Panc1 (cell line): ENCODE results near the gene CYS1. TPM values are rescaled to one million over a fixed set of nuclear protein-coding genes. Genes with fewer than 3 reads are reported as not detected.

Experiments used
- ATAC-seq: fragments of 200-7000 bp; cut with Tn5 transposase; 2 replicates; pipeline ENCODE4 v1.9.1; 2020; ENCODE audit warnings: mild to moderate bottlenecking, moderate library complexity
- BruUV-seq: library from RNA; stranded (reverse); fragments of 400-500 nt; replicated peaks from 2 replicates; lab custom pipeline; 2021; lab: Mats Ljungman, UMichigan
- CTCF ChIA-PET: fragments of 300-600 bp; sonication (Branson Sonifier 250); formaldehyde crosslinking; loops from one replicate; lab custom pipeline; 2022; ENCODE audit warnings: antibody characterized with exemption; lab: Charles Lee
- POLR2A ChIA-PET: fragments of 300-600 bp; sonication (Branson Sonifier 250); formaldehyde crosslinking; loops from one replicate; lab custom pipeline; 2022; ENCODE audit warnings: antibody characterized with exemption; lab: Charles Lee
- DNase-seq: peaks from one replicate; pipeline ENCODE4 v3.0.0-alpha.2; 2010; ENCODE audit warnings: low read depth, low spot score
- H3K27ac ChIP-seq: 2 replicates; pipeline ENCODE4 v1.5.1; 2011; ENCODE audit warnings: mild to moderate bottlenecking, low read length, inconsistent platforms
- H3K27me3 ChIP-seq: fragments of 200-500 bp; sonication (Bioruptor generic); 2 replicates; pipeline ENCODE4 v1.6.0; 2014; ENCODE audit warnings: low read length, inconsistent platforms; ENCODE audit not compliant: control insufficient read depth, insufficient read depth
- H3K36me3 ChIP-seq: fragments of 200-500 bp; sonication (Bioruptor generic); 2 replicates; pipeline ENCODE4 v1.5.1; 2014; ENCODE audit warnings: inconsistent platforms, mild to moderate bottlenecking, low read length, moderate library complexity; ENCODE audit not compliant: control insufficient read depth, insufficient read depth
- H3K4me1 ChIP-seq: 2 replicates; pipeline ENCODE4 v1.5.1; 2011; ENCODE audit warnings: inconsistent platforms, mild to moderate bottlenecking, low read length, moderate library complexity; ENCODE audit not compliant: control insufficient read depth, insufficient read depth
- H3K4me3 ChIP-seq, 2 experiments: 2 replicates each; pipeline ENCODE4 v1.5.1; 2011 to 2012; ENCODE audit warnings: low read depth in 2 of 2, low read length in 2 of 2, mild to moderate bottlenecking in 2 of 2, inconsistent platforms in 1 of 2, moderate library complexity in 1 of 2
- H3K9me3 ChIP-seq: fragments of 200-500 bp; sonication (Bioruptor generic); 2 replicates; pipeline ENCODE4 v1.5.1; 2014; ENCODE audit warnings: low read depth, mild to moderate bottlenecking, inconsistent platforms, low read length, moderate library complexity; ENCODE audit not compliant: control insufficient read depth, insufficient read depth
- POLR2AphosphoS5 ChIP-seq: IDR thresholded peaks from 2 replicates; pipeline ENCODE4 v1.6.1; 2012; ENCODE audit warnings: mild to moderate bottlenecking, low read depth, low read length, moderate library complexity
- SIN3A ChIP-seq: IDR thresholded peaks from 2 replicates; pipeline ENCODE4 v1.6.1; 2012; ENCODE audit warnings: low read depth, mild to moderate bottlenecking, low read length, moderate library complexity, borderline replicate concordance; ENCODE audit not compliant: insufficient read depth
- TCF7L2 ChIP-seq: IDR thresholded peaks from 2 replicates; pipeline ENCODE4 v1.6.1; 2011; ENCODE audit warnings: mild to moderate bottlenecking, low read depth, low read length, inconsistent platforms
- in situ Hi-C: cut with HindIII; loops from 2 replicates; pipeline ENCODE4 v1.10.0; 2016; ENCODE audit warnings: low sequenced_read_pairs, low pct_unique_long_range_greater_than_20kb
- intact Hi-C: fragments of 100-400 bp; cut with micrococcal nuclease; formaldehyde crosslinking; loops from one replicate; pipeline ENCODE4 v1.10.0; 2022; ENCODE audit not compliant: unreplicated experiment
- total RNA-seq: library from RNA; stranded (reverse); gene quantifications from one replicate; pipeline ENCODE4 v1.2.1, GENCODE V29; 2021; ENCODE audit not compliant: unreplicated experiment
- TF ChIP-seq, protein P1 (sequence below): fragments of 450-650 bp; IDR thresholded peaks from 2 replicates; pipeline ENCODE4 v1.5.1; 2017; ENCODE audit warnings: mild to moderate bottlenecking
- TF ChIP-seq, protein P2 (sequence below), 2 experiments: IDR thresholded peaks; 2 replicates each; pipeline ENCODE4 v1.6.1; 2011 to 2012; ENCODE audit warnings: low read depth in 2 of 2, control low read depth in 1 of 2, low read length in 1 of 2, mild to moderate bottlenecking in 1 of 2, moderate library complexity in 1 of 2; ENCODE audit not compliant: insufficient read depth in 1 of 2

CYS1 gene
- total RNA-seq, 1 experiment from 2014 or later: 20.4 TPM

DNA sequence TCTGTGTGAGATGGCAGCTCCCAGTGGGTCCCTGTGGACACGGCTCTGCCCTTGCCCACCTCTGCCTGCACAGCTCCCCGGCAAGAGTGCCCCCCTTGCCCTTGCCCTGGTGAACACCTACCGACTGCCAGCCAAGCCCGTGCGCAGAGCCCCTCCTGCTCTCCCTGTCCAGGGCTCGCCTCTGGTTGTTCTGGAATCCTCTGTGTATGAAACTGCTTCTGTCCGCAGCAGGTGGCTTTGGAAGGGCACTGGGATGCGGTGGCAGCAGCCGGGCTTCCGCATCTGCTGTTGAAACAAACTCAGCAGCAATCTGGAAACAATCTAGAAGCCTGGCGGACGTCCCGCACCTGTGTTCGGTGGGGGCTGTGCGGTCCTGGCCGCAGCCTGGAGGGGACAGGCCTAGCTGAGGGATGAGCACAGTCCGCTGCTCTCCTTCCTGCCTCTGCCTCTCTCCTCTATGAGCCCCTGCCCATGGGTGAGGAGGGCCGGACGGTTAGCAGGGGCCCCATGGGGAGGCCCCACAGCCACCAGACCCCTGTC is 70.9 kb downstream of the CYS1 start:
- CTCF ChIA-PET: no interaction called here
- no peaks in the 10 kb centered on the region for H3K9me3 ChIP-seq
- intact Hi-C loops: no loop called here
- POLR2A ChIA-PET: no interaction called here
- no peak for TF ChIP-seq TCF7L2
- TF ChIP-seq, protein P1, sequence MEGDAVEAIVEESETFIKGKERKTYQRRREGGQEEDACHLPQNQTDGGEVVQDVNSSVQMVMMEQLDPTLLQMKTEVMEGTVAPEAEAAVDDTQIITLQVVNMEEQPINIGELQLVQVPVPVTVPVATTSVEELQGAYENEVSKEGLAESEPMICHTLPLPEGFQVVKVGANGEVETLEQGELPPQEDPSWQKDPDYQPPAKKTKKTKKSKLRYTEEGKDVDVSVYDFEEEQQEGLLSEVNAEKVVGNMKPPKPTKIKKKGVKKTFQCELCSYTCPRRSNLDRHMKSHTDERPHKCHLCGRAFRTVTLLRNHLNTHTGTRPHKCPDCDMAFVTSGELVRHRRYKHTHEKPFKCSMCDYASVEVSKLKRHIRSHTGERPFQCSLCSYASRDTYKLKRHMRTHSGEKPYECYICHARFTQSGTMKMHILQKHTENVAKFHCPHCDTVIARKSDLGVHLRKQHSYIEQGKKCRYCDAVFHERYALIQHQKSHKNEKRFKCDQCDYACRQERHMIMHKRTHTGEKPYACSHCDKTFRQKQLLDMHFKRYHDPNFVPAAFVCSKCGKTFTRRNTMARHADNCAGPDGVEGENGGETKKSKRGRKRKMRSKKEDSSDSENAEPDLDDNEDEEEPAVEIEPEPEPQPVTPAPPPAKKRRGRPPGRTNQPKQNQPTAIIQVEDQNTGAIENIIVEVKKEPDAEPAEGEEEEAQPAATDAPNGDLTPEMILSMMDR: no peak
- TF ChIP-seq POLR2AphosphoS5: no peak
- TF ChIP-seq SIN3A: no peak
- TF ChIP-seq, protein P2, sequence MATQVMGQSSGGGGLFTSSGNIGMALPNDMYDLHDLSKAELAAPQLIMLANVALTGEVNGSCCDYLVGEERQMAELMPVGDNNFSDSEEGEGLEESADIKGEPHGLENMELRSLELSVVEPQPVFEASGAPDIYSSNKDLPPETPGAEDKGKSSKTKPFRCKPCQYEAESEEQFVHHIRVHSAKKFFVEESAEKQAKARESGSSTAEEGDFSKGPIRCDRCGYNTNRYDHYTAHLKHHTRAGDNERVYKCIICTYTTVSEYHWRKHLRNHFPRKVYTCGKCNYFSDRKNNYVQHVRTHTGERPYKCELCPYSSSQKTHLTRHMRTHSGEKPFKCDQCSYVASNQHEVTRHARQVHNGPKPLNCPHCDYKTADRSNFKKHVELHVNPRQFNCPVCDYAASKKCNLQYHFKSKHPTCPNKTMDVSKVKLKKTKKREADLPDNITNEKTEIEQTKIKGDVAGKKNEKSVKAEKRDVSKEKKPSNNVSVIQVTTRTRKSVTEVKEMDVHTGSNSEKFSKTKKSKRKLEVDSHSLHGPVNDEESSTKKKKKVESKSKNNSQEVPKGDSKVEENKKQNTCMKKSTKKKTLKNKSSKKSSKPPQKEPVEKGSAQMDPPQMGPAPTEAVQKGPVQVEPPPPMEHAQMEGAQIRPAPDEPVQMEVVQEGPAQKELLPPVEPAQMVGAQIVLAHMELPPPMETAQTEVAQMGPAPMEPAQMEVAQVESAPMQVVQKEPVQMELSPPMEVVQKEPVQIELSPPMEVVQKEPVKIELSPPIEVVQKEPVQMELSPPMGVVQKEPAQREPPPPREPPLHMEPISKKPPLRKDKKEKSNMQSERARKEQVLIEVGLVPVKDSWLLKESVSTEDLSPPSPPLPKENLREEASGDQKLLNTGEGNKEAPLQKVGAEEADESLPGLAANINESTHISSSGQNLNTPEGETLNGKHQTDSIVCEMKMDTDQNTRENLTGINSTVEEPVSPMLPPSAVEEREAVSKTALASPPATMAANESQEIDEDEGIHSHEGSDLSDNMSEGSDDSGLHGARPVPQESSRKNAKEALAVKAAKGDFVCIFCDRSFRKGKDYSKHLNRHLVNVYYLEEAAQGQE (IDR thresholded peaks at IDR 0.05; ENCODE audit: insufficient read depth in 1 of 2, low read depth in 2 of 2, low read length in 1 of 2): no peak
- no peak overlapping the region for H3K4me3 ChIP-seq
- no peak overlapping the region for H3K27ac ChIP-seq
- DNase-seq: no peak
- BruUV-seq: no TSS peak
- peak; percentile 37; the same call in 1 of the 2 replicates for ATAC-seq
- H3K27me3 ChIP-seq: no peaks in the 10 kb centered on the region
- no peaks in the 10 kb centered on the region for H3K36me3 ChIP-seq
- no peaks in the 10 kb centered on the region for H3K4me1 ChIP-seq
- in situ Hi-C loops: no loop called here

DNA sequence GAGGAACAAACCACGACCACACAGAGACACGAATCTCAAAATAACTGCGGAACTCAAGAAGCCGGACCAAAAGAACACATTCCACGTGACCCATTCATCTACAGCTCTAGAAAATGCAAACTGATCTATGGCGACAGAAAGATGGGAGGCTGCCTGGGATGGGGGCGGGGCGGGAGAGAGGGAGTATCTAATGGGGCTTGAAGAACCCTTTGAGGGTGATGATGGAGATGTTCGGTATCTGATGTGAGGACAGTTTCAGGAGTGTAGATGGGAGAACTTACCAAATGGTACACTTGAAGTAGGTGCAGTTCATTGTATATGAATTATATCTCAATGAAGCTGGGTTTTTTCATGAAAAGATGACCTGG is 71.4 kb downstream of the CYS1 start:
- POLR2A ChIA-PET: no interaction called here
- Histone ChIP-seq H3K36me3 (no peaks in the 10 kb centered on the region), H3K27me3 (no peaks in the 10 kb centered on the region), H3K4me1 (no peaks in the 10 kb centered on the region), H3K4me3 (no peak overlapping the region), H3K9me3 (no peaks in the 10 kb centered on the region), H3K27ac (no peak overlapping the region)
- CTCF ChIA-PET: no interaction called here
- in situ Hi-C loops: no loop called here
- no peak for ATAC-seq
- DNase-seq: no peak
- intact Hi-C loops: no loop called here
- TF ChIP-seq SIN3A: no peak
- TF ChIP-seq, protein P1: no peak
- TF ChIP-seq TCF7L2: no peak
- TF ChIP-seq POLR2AphosphoS5: no peak
- TF ChIP-seq, protein P2 (IDR thresholded peaks at IDR 0.05; ENCODE audit: insufficient read depth in 1 of 2, low read depth in 2 of 2, low read length in 1 of 2): no peak
- no TSS peak for BruUV-seq
